Ectodermal cell (in vitro differentiated cells): ENCODE results near the gene BARX2.

ENCODE experiments used
- H3K27ac ChIP-seq: 2 replicates; pipeline ENCODE4 v1.7.0; 2013; ENCODE audit warnings: mild to moderate bottlenecking, low read depth, low read length; ENCODE audit not compliant: insufficient read depth, poor library complexity, severe bottlenecking
- H3K27me3 ChIP-seq: 2 replicates; pipeline ENCODE4 v1.7.0; 2013; ENCODE audit warnings: mild to moderate bottlenecking, low read length; ENCODE audit not compliant: insufficient read depth, control insufficient read depth, poor library complexity, severe bottlenecking
- H3K36me3 ChIP-seq: one replicate; pipeline ENCODE4 v1.7.0; 2013; ENCODE audit warnings: low read length; ENCODE audit not compliant: control insufficient read depth, insufficient read depth
- H3K4me1 ChIP-seq: one replicate; pipeline ENCODE4 v1.7.0; 2013; ENCODE audit warnings: low read length; ENCODE audit not compliant: control insufficient read depth, insufficient read depth
- H3K4me3 ChIP-seq: 2 replicates; pipeline ENCODE4 v1.7.0; 2013; ENCODE audit warnings: low read depth, low read length, control low read depth; ENCODE audit not compliant: insufficient read depth
- H3K9me3 ChIP-seq: 2 replicates; pipeline ENCODE4 v1.7.0; 2013; ENCODE audit warnings: mild to moderate bottlenecking, low read length, moderate library complexity; ENCODE audit not compliant: control insufficient read depth
- WGBS, 2 experiments: methylation state at CpG; one replicate each; pipeline ENCODE4 v1.1.7; 2013; ENCODE audit warnings: missing lambda C conversion rate in 2 of 2; 5-methylcytosine and 5-hydroxymethylcytosine counted together

BARX2 gene

DNA sequence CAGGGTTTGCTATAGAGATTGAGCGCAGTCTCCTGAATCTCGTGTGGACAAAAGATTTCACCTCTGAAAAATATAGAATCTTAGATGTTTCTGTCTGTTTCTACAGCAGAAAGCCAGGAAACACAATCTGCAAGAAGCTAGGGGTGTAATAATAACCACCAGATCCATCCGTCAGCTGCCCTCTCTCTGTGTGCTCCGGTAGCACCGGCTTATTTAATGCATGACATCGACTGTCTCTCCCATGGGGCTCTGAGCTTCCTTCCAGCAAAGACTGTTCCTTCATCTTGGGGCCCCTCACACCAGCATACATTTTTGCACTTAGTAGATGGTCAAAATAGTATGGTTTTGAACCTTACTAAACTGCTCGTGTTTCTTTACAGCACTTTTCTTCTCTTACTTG, 20.2 kb downstream of the BARX2 start:
- Histone ChIP-seq H3K4me1 (no peaks in the 10 kb centered on the region), H3K27ac (no peak overlapping the region), H3K36me3 (no peaks in the 10 kb centered on the region), H3K4me3 (no peak overlapping the region), H3K9me3 (no peaks in the 10 kb centered on the region), H3K27me3 (no peaks in the 10 kb centered on the region)
- 91 to 93% methylated on average over 7 of the region's 7 CpGs for WGBS, 2 experiments

DNA sequence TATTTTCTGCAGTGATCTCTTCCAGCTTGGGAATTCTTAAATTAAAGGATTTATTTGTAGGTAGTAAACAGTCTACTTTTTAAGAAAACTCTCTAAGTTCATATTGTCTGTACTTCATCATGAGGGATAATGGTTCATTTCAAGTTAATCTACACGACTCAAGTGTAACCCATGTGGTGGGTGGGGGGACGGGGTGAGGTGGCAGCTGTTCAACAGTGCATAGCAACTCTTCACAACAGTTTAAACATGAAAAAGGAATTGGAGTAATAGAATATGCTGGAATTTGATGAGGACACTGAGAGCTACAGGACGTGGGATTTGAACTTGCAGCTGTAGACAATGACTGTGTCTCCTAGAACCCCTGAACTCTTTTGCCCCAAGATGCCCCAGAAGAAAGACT, 20.8 kb downstream of the BARX2 start:
- WGBS, 2 experiments: 86 to 89% methylated on average over 3 of the region's 3 CpGs
- Histone ChIP-seq H3K4me1 (no peaks in the 10 kb centered on the region), H3K27me3 (no peaks in the 10 kb centered on the region), H3K9me3 (no peaks in the 10 kb centered on the region), H3K27ac (no peak overlapping the region), H3K36me3 (no peaks in the 10 kb centered on the region), H3K4me3 (no peak overlapping the region)

DNA sequence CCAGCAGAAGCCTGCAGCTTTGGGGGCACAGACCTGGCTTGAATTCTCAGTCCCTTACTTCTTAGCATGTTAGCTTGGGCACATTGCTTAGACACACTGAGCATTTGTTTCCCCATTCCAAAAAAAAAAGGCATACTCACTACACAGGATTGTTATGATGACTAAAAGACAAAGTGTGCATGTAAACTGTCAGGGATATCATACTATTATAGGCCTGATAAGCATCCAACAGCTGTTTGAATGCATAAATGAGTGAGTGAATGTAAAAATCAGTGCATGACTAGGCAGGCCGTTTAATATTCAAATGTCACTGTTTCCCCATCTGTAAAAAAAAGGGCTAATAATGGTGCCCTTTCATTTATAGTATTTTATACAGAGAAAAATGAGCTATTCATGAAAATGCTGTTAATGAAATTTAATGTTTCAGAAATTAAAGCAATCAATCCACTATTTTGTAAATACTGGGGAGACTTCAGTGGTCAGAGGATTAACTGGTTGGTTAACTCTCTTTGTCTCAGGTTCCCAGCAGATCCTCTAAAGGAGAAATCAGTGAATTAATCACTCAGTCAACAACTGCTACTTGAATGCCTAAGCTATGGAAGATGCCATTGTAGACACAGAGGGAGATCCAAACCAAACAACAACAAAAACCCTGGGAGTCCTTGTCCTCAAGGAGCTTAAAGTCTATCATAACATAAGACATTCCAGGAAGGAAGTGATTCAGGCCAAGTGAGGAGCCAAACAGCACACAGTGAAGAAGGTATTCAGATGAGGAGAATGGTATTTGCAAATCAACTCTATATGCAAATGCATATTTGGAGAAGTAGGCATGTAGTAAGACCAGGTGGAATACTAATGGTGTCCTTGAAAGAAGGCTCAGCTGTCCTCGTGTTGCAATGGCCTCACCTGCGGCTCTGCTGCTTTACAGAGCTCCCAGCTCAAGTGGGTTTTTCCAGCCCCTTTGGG, 26.8 kb downstream of the BARX2 start:
- no peaks in the 10 kb centered on the region for H3K36me3 ChIP-seq
- no peaks in the 10 kb centered on the region for H3K27me3 ChIP-seq

DNA sequence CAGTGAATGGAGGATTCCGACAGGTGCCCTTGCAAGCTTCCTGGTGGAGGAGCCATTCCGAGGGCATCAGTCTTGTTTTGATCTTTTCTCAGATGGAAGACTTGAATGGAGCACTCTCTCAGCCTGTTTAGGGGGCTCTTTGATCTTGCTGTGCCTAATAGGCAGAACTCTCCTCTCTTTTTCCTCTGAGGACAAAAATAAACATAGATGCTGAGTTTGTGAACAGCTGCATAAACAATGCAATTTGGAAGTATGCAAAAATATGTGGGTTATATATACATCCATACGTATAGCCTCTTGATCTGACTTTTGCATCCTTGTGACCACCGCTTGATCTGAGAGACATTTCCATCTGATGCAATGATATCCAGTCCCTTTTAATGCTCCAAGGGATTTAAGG, 29.1 kb downstream of the BARX2 start:
- no peak overlapping the region for H3K4me3 ChIP-seq
- WGBS, 2 experiments: 89 to 92% methylated on average over 4 of the region's 4 CpGs
- H3K36me3 ChIP-seq: no peaks in the 10 kb centered on the region
- no peak overlapping the region for H3K27ac ChIP-seq
- no peaks in the 10 kb centered on the region for H3K9me3 ChIP-seq
- no peaks in the 10 kb centered on the region for H3K4me1 ChIP-seq
- H3K27me3 ChIP-seq: no peaks in the 10 kb centered on the region

More for the DNA sequence above, 26.8 kb downstream of the BARX2 start:
- no peak overlapping the region for H3K4me3 ChIP-seq
- no peaks in the 10 kb centered on the region for H3K4me1 ChIP-seq
- no peak overlapping the region for H3K27ac ChIP-seq
- no peaks in the 10 kb centered on the region for H3K9me3 ChIP-seq
- 91 to 94% methylated on average over 3 of the region's 3 CpGs for WGBS, 2 experiments

DNA sequence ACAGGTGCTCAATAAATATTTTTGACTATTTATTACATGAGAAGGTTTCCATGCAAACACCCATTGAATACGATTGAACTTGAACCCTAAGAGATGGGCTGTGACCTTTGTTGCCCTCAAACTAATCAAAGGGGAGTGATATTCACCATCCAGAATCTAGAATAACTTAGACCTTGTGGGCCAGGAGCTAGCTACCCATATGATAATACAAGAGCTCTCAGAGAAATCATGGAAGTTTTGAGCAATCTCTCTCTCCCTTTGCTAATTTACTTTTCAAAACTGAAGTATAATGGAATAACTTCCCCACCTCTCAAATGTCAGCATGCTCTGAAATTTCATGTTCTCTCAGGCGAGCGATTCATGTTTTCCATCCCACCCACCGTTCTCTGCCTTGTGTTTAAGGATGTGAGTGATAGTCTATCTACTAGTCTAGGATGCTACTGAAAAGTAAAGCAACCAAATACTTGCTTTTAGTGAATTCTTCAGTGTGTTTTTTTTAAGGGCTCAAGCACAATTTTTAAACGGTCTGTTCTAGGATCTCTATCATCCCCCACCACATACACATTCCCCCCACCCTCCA, 33.3 kb downstream of the BARX2 start:
- Histone ChIP-seq H3K27ac (no peak overlapping the region), H3K9me3 (no peaks in the 10 kb centered on the region), H3K4me3 (no peak overlapping the region), H3K27me3 (no peaks in the 10 kb centered on the region), H3K4me1 (no peaks in the 10 kb centered on the region), H3K36me3 (no peaks in the 10 kb centered on the region)
- 94 to 97% methylated on average over 5 of the region's 5 CpGs for WGBS, 2 experiments

DNA sequence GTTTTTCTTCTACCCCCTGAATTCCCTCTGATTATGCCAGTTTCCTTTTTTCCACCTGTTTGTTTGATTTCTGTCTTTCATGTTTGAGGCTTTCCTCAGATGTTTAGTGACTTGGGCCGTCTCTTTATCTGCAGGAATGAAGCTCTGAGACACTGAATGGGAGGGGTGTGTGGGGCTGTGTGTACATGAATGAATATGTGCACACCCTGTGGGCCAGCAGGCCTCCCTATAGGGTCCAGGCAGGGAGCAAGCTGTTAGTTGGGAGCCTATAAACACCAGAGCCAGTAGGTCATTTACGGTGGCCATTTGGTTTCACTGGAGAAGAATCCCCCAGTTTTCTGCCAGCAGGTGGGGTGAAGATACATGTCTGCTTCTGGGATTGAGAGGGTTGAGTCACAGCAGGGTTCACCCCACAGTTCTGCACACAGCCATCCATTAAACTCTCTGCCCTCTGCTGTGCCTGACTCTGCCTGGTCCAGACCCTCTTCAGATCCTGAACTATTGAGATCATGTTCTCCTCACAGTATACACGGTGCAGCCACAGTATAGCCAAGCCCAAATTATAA, 34.8 kb downstream of the BARX2 start:
- Histone ChIP-seq H3K9me3 (no peaks in the 10 kb centered on the region), H3K36me3 (no peaks in the 10 kb centered on the region), H3K27ac (no peak overlapping the region), H3K27me3 (no peaks in the 10 kb centered on the region), H3K4me1 (no peaks in the 10 kb centered on the region), H3K4me3 (no peak overlapping the region)
- 90 to 91% methylated on average over 3 of the region's 3 CpGs for WGBS, 2 experiments

DNA sequence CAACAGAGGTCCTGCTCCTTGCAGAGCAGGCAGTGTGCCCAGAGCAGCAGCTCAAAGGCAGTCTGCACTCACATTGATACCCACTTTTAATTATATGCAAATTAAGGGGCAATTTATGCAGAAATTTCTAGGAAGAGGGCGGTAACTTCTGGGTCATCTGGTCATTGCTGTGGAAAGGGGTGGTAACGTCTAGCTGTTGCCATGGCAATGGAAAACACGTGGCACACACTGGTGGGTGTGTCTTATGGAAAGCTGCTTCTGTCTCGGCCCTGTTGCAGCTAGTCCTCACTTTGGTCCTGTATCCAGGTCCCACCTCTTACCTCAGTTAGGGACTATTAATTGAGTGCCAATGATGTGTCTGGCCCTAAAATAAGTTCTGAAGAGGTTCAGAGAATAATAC, 36.8 kb downstream of the BARX2 start:
- Histone ChIP-seq H3K27ac (no peak overlapping the region), H3K4me1 (no peaks in the 10 kb centered on the region), H3K9me3 (no peaks in the 10 kb centered on the region), H3K4me3 (no peak overlapping the region), H3K36me3 (no peaks in the 10 kb centered on the region), H3K27me3 (no peaks in the 10 kb centered on the region)
- 79 to 83% methylated on average over 4 of the region's 4 CpGs for WGBS, 2 experiments

DNA sequence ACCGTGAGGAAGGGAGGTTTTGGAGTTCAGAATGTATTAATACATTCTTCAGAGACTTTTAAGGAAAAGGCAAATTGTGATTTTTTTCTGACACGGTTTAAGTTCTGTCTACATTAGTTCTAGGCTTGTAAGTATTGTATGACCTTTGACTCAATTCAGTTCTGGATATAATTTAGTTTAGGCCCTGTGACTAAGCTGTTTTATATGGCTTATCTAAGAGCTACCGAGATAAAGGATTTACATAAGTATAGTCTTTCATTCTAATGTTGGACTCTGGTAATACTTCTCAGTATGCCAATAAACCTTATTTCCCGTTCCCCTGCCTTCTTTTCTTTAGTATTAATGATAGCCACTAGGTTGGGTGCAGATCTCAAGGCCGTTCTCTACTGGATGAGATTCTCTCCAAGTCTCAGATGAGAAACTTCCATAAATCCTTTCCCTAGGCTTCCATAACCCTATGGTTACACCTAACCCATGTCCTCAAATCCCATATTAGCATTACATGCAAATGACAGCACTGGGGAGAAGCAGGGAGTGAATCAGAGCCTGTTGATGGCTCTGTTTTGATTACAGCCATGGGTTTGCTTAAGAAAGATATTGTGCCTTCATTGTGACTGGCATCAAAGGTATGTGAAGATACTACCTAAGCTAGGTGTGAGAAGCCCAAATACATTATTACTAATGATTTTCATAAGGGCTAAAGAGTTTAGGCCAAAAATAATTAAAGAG, 38.7 kb downstream of the BARX2 start:
- 94 to 95% methylated on average over 5 of the region's 5 CpGs for WGBS, 2 experiments
- Histone ChIP-seq H3K4me1 (no peaks in the 10 kb centered on the region), H3K4me3 (no peak overlapping the region), H3K27ac (no peak overlapping the region), H3K36me3 (no peaks in the 10 kb centered on the region), H3K27me3 (no peaks in the 10 kb centered on the region), H3K9me3 (no peaks in the 10 kb centered on the region)

DNA sequence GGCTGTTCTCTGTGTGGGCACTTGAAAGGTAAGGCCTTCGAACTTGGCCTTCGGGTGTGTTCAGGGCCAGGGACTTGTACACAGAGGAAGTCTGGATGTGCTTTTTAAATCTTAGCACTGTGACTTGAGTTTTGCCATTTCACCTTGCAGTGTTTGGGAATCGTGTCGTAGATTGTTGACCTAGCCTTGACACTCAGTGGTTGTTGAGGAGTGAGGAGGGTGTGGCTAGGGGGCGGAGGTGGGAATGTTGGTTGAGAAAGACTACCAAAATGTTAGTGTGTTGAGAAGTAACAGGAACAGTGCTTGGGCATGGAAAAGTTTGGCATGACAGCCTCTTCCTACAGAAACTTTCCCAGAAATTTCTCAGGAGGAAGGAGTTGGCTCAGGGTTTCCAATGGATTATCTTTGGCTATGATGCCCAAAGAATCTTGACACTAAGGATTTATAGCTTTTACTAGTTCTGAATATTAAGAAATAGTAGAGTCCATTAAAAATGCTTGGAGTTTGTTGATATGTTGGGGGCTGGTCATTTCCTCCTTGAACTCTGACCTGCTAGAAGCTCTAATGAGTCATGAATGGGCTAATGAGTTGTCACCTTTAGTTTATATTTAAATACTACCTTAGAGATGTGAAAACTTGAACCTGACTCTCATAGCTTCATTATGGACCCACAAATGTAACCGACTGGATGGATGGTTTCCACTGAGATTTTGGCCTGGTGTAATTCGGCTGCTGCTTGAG, 40.6 kb downstream of the BARX2 start:
- 92 to 95% methylated on average over 7 of the region's 7 CpGs for WGBS, 2 experiments
- no peaks in the 10 kb centered on the region for H3K36me3 ChIP-seq
- H3K9me3 ChIP-seq: no peaks in the 10 kb centered on the region
- H3K27me3 ChIP-seq: no peaks in the 10 kb centered on the region
- no peak overlapping the region for H3K27ac ChIP-seq
- no peaks in the 10 kb centered on the region for H3K4me1 ChIP-seq
- no peak overlapping the region for H3K4me3 ChIP-seq
